ENCODE results near the gene CYBC1. TPM values are rescaled to one million over a fixed set of nuclear protein-coding genes. Genes with fewer than 3 reads are reported as not detected.

CYBC1 gene
- total and polyA plus RNA-seq, 9 of the 15 experiments (the other 6 are each of a cell fraction or from before 2014, with no cell fraction given), result 1.3 to 71.8 (median 49.9) TPM

DNA sequence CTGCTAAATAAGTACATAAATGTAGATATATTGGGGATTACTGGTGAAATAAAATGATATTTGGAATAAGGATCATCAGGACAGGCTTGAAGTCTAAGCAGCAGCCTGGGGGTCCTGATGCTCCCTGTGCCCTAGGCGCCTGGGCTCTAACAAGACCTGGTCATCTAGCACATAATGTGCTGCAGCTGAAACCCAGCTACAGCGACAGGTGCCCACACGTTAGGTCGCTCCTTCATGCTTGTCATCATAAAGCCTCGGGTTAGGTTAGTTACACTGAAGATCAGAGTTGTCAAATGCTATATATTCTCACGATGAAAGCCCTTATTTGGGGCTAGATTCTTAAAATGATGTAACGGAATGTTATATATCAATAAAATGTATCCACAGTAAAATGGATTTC is 19.5 kb upstream of the CYBC1 start:
- WGBS (ENCODE audit: insufficient coverage, low coverage, missing lambda C conversion rate), result 100% methylated on average over 7 of the region's 7 CpGs
- TF ChIP-seq, protein P1, sequence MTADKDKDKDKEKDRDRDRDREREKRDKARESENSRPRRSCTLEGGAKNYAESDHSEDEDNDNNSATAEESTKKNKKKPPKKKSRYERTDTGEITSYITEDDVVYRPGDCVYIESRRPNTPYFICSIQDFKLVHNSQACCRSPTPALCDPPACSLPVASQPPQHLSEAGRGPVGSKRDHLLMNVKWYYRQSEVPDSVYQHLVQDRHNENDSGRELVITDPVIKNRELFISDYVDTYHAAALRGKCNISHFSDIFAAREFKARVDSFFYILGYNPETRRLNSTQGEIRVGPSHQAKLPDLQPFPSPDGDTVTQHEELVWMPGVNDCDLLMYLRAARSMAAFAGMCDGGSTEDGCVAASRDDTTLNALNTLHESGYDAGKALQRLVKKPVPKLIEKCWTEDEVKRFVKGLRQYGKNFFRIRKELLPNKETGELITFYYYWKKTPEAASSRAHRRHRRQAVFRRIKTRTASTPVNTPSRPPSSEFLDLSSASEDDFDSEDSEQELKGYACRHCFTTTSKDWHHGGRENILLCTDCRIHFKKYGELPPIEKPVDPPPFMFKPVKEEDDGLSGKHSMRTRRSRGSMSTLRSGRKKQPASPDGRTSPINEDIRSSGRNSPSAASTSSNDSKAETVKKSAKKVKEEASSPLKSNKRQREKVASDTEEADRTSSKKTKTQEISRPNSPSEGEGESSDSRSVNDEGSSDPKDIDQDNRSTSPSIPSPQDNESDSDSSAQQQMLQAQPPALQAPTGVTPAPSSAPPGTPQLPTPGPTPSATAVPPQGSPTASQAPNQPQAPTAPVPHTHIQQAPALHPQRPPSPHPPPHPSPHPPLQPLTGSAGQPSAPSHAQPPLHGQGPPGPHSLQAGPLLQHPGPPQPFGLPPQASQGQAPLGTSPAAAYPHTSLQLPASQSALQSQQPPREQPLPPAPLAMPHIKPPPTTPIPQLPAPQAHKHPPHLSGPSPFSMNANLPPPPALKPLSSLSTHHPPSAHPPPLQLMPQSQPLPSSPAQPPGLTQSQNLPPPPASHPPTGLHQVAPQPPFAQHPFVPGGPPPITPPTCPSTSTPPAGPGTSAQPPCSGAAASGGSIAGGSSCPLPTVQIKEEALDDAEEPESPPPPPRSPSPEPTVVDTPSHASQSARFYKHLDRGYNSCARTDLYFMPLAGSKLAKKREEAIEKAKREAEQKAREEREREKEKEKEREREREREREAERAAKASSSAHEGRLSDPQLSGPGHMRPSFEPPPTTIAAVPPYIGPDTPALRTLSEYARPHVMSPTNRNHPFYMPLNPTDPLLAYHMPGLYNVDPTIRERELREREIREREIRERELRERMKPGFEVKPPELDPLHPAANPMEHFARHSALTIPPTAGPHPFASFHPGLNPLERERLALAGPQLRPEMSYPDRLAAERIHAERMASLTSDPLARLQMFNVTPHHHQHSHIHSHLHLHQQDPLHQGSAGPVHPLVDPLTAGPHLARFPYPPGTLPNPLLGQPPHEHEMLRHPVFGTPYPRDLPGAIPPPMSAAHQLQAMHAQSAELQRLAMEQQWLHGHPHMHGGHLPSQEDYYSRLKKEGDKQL (CRISPR knock-in tag; IDR thresholded peaks at IDR 0.05; ENCODE audit: borderline replicate concordance), result no peak
- TF ChIP-seq MXI1 (IDR thresholded peaks at IDR 0.05; ENCODE audit: low read depth, low read length) (no peak), ZNF785 (CRISPR knock-in tag; IDR thresholded peaks at IDR 0.05) (no peak), COPS2 (conservative IDR thresholded peaks at IDR 0.05) (no peak), ZNF165 (CRISPR knock-in tag; IDR thresholded peaks at IDR 0.05; ENCODE audit: borderline replicate concordance) (no peak), HLTF (IDR thresholded peaks at IDR 0.05) (no peak), SMAD3 (CRISPR knock-in tag; conservative IDR thresholded peaks at IDR 0.05) (no peak), XRCC3 (IDR thresholded peaks at IDR 0.05) (no peak), KLF10 (CRISPR knock-in tag; IDR thresholded peaks at IDR 0.05) (no peak)
- TF ChIP-seq, protein P2, sequence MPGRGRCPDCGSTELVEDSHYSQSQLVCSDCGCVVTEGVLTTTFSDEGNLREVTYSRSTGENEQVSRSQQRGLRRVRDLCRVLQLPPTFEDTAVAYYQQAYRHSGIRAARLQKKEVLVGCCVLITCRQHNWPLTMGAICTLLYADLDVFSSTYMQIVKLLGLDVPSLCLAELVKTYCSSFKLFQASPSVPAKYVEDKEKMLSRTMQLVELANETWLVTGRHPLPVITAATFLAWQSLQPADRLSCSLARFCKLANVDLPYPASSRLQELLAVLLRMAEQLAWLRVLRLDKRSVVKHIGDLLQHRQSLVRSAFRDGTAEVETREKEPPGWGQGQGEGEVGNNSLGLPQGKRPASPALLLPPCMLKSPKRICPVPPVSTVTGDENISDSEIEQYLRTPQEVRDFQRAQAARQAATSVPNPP (IDR thresholded peaks at IDR 0.05; ENCODE audit: borderline replicate concordance, insufficient read depth, insufficient read length), result no peak

More for the DNA sequence above, 19.5 kb upstream of the CYBC1 start:
- CTCF ChIA-PET (ENCODE audit: low intra/inter-chr PET ratio), result no interaction called here
- FAIRE-seq (no peak), ATAC-seq (no peak), DNase-seq (ENCODE audit: extremely low read depth in 1 of 4, low spot score in 3 of 4) (no peak)
- H3K27ac ChIP-seq (ENCODE audit: extremely low read depth, low read depth, low read length), result no peak overlapping the region
- intact Hi-C loops (cut with micrococcal nuclease) (no loop called here), in situ Hi-C loops (cut with MboI) (no loop called here)
- no peaks in the 10 kb centered on the region for H3K9me1 ChIP-seq (ENCODE audit: control insufficient read depth, insufficient read depth, low read length)
- H3K9ac ChIP-seq (ENCODE audit: insufficient read depth in 1 of 2, low read depth in 2 of 2, low read length in 2 of 2), result no peak overlapping the region
- H4K20me1 ChIP-seq (replicated peaks; ENCODE audit: control insufficient read depth, insufficient read depth, low read length), result no peaks in the 10 kb centered on the region; the same call in 1 of the 2 replicates
- no peak overlapping the region for H2AFZ ChIP-seq (ENCODE audit: low read depth, low read length)
- H3K9me3 ChIP-seq (replicated peaks; ENCODE audit: control insufficient read depth, insufficient read depth, low read depth, low read length), result no peaks in the 10 kb centered on the region
- H3K79me2 ChIP-seq (ENCODE audit: control insufficient read depth, insufficient read depth, low read length), result peaks cover 53% of the 10 kb centered on the region
- no peak overlapping the region for H3K4me2 ChIP-seq (ENCODE audit: insufficient read depth, low read length)
- H3K36me3 ChIP-seq (ENCODE audit: control insufficient read depth, insufficient read depth, low read length), result peaks cover 87% of the 10 kb centered on the region
- peaks cover 2 to 12% of the 10 kb centered on the region in 2 experiments; a peak in 4 of 5 replicates for H3K4me1 ChIP-seq (replicated peaks in 1 of 2; ENCODE audit: control insufficient read depth in 2 of 2, insufficient read depth in 2 of 2, low read length in 2 of 2)
- H3K4me3 ChIP-seq, result no peak overlapping the region
- POLR2A ChIA-PET, result interaction anchor here (0.9 to 1.5 kb wide), 2 partner anchors 22 to 111 kb away, joined by 3 to 4 read pairs; no protein-coding TSS in a partner anchor
- no TSS peak for BruUV-seq (replicated peaks)
- H3K27me3 ChIP-seq (ENCODE audit: control insufficient read depth in 2 of 2, insufficient read depth in 2 of 2, low read length in 2 of 2), result no peaks in the 10 kb centered on the region

Data from K562 (cell line).